ENCODE measurements around the gene DIS3L.
"Not testable (repeated sequence)": the region's sequence is repeated elsewhere in the genome, so short reads cannot be mapped to it uniquely, and the experiment has no call there.

DIS3L gene

DNA sequence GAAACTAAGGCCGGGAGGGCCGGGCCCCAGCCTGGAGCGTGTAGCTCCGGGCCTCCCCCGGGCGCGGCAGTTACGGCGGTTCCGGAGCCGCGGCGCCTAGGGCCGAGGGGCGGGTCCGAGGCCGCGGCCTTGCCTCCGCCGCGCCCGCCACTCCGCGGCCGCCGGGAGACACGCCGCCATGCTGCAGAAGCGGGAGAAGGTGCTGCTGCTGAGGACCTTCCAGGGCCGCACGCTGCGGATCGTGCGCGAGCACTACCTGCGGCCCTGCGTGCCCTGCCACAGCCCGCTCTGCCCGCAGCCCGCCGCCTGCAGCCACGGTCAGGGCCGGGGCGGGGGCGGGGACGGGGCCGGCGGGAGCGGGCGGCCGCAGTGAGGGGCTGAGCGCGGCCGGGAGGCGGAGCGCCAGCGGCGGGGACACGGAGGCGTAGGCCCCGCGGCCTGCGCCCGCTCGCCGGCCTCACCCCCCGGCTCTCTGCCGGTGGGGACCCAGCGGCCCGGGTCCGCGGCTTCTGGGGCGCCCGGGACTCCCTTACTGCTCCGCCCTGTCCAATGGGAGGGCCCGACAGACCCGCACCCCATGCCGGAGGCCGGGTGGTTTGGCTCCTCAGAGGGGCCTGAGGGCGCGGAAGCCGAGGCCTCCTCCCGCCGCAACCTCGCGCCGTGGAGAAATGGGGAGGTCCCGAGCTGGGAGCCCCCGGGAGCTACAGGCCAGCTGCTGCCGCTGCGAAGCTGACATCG is at the start of gene DIS3L:
TSS of gene DIS3L (plus strand) at position 150 of the 738 bp plus-strand sequence. CDS start at position 179, 29 bp downstream.
- DNase-seq (ENCODE audit: low spot score), result peak; percentile 2

DNA sequence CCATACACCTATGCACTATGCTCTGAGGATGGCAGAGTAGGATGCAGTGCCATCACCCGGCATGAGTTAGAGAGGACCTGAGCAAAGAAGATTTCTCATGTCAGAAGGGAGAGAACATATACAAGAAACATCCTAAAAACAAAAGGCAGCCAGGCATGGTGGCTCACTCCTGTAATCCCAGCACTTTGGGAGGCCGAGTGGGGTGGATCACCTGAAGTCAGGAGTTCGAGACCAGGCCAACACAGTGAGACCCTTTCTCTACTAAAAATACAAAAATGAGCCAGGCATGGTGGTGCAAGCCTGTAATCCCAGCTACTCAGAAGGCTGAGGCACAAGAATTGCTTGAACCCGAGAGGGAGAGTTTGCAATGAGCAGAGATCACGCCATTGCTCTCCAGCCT is 47.5 kb upstream of the DIS3L start:
- not testable (repeated sequence) for DNase-seq (ENCODE audit: low spot score)

DNA sequence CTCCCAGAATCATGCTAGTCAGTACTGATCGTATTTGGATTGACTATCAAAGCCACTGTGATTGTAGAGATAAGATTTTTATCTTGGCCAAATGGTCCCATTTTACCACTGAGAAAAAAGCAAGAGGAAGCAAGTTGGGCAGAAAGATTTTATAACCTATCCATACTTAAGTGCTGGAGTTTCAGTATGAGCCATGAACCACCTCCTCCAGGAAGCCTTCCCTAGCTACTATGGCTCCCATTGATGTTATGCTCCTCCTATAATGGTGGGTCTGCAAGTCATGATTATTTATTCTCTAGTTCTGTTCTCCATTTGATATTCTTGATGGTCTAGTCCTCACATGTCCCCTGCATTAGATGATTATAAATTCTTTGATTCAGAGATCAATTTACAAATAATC is 46.4 kb upstream of the DIS3L start:
- no peak for DNase-seq (ENCODE audit: low spot score)

DNA sequence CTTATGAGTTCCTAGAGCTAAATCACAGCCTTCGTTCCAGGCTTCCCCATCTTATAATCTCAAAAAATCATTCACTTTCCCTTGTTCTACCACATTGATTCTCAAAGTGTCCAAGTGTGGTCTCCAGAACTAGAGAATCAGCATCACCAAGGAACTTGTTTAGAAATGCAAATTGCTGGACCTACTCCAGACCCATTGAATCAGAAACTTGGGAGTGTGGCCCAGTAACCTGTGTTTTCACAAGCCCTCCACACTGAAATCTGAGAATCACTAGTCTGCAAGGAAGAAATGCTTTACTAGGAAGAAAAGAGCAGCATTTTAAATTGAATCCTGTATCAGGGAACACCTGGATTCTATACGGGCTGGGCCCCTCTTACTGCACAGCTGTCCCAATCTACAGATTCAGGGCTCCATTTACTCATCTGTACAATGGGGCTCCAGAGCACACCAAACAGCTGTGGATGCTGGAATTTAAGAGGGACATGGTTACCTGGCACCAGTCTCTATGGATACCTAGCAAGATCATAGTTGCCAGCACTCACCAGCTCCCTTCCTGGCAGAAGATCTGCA is 43.7 kb upstream of the DIS3L start:
- DNase-seq (ENCODE audit: low spot score), result no peak

DNA sequence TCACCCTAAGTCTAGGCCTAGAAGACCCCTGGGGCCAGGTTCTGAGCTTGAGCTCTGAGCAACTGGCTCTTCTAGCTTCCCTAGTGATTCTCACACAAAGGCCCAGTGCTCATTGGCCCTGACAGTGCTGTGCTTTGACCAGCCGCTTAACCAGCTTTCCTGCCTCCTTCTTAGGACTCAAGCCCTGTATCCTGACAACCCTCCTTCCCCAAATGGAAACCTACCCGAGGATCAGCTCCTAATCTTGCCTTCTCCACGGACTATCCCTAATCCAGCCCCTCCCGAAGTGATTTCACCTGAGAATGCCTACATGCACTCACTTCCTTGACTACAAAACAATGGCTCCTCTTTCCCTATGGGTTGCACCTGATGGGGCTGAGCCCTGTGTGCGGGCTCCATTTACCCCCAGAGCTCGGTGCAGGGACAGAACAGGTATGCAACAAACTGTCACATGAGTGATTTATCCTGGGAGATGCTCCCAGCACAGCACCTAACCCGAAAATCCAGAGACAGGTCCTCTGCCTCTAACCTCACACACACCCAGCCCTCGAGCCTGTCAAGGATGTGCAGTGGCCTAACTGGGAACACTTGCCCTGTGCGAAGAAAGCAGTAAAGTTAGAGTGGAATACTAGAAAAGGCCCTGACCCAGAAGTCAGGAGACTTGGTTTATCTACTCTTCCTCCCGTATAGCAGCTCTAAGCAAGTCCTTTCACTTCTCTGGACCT is 42.1 kb upstream of the DIS3L start:
- no peak for DNase-seq (ENCODE audit: low spot score)

DNA sequence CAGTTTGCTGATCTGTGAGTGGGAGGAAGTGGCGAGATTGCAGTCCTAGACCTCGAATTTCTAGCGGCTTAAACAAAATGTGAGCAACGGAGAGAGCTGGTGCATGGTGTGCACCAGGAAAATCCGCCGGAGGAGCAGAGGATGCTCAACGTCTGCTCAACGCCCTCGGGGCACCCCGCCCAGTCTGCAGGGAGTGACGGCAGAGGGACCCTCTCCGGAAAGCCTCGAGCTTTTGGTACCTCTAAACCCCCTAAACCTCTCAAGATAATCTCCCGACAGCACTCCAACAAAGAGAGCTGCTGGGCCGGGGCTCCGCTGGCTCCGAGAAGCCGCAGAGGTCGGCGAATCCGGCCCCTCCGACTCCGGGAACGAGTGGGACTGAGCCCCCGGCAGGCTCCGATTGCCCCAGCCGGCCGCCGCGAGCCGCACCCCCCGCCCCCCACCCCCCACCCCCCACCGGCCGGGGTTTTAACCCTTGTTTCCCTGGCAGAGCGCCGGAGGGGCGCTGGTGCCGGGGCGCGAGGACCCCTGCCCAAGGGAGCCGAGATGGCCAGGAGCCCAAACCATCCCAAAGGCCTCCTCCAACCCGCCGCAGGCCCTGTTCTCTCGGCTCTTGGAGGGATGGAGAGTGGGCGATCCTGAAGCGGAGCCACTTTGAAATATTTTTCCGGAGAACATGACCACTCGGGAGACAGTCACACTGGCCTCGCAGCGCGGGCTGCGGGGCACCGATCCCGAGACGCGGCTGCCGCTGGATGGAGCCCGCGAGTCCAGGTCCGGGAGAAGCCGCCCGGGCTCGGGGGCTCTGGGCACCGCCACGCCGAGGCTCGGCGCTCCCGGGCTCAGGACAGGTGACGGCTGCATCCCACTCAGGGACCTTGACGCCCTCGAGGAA is 41.3 kb upstream of the DIS3L start:
- no peak for DNase-seq (ENCODE audit: low spot score)

DNA sequence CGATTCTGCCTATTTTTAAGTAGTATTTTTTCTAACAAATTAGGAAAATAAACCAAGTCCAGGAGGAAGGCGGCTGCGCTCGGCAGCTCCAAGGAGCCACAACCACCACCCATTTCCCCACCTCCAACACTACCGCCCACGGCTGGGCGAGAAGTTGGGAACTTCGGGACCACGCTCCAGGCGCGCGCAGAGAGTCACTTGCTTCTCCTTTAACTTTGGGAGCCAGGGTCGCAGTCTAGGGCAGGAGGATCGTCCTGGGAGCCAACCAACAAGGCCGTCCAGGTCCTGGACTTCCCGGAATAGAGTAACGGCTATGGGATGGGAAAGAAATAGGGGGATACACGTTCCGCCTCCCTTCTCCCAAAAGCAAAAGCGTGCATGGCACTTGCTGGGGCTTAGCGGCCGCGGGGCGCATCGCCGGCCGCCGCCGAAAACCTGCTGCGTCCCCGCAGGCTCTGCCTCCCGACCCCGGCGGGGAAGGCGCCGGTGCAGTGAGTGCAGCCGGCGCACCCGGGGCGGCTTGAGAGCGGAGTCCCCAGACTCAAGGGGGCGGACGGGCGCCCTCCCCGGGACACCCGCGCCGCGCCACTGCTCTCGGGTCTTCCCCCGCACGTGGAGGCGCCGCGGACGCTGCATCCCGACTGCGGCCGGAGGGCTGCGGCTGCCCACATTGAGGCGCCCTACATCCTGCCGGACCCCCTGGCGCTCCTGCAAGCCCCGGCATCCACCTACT is 40.5 kb upstream of the DIS3L start:
- DNase-seq (ENCODE audit: low spot score), result no peak

DNA sequence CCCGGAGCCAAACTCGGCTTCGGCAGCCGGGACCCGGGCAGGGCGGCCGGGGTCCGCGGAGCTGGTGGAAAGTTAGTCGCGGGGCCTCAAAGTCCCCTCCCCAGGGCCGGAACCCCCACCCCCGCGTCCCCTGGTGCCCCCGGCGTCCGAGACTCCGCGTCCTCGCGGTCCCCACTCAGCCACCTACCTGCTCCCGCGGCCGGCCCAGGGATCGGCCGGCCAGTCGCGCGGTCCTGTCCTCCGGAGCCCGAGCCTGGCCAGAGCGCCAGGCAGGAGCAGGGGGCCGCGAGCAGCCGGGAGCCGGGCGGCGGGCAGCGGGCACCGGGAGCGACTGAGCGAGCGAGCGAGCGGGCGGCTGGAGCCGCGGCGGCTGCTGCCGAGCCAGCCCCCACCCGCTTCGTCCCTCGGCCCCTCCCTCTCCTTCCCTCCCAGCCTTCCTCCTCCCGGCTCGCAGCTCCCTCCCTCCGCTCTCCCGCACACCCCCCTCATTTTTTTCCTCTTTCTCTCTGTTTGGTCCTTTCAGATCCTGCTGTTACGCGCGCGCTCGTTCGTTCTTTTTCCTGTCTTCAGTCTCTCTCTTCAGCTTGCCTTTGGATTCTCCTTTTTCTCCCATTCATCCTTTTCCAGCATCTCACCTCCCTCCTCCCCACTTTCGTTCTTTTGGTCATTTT is 39.8 kb upstream of the DIS3L start, which contains the start of gene MEGF11:
TSS of gene MEGF11 (minus strand) at position 333 of the 671 bp plus-strand sequence. CDS start 125,347 bp downstream, outside the sequence.
- no peak for DNase-seq (ENCODE audit: low spot score)

DNA sequence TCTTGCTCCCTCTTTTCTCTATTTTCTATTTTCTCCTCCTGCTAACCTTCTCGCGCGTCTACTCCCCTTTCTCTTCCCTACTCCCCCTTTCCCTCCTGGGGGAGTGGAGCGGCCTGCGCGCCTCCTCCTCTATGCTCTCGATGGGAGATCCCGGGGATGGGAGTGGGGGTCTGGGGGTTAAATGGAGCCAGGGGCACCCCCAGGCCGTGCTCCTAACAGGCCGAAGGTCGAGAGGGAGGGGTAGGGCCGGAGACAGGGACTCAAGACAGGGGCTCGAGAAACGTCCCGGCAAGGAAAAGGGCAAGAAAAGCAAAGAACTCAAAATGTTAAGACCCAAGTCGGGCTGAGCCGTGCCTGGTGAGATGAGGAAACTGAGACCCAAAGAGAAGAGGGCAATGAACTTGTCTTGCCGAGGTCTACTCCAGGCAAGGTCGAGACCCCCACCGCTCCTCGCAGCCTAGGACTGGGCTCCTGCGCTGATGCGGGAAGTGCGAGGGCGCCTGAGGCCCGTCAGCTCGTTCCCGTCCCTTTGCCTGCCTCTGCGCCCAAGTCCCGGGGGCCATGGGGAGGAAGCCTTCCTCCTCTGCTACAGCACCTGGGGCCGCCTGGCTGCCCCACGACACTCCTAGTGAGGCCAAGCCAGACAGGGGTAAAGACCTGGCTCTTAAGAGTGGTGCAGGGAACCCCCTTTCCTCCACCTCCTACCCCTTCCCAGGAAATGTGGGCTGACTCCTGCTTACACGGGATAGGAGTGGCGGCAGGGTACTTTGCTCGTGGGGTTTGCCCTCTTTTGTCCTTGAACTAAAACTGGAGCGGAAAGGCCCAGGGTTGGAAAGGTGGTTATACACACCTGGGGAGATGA is 39.0 kb upstream of the DIS3L start:
- DNase-seq (ENCODE audit: low spot score), result no peak

DNA sequence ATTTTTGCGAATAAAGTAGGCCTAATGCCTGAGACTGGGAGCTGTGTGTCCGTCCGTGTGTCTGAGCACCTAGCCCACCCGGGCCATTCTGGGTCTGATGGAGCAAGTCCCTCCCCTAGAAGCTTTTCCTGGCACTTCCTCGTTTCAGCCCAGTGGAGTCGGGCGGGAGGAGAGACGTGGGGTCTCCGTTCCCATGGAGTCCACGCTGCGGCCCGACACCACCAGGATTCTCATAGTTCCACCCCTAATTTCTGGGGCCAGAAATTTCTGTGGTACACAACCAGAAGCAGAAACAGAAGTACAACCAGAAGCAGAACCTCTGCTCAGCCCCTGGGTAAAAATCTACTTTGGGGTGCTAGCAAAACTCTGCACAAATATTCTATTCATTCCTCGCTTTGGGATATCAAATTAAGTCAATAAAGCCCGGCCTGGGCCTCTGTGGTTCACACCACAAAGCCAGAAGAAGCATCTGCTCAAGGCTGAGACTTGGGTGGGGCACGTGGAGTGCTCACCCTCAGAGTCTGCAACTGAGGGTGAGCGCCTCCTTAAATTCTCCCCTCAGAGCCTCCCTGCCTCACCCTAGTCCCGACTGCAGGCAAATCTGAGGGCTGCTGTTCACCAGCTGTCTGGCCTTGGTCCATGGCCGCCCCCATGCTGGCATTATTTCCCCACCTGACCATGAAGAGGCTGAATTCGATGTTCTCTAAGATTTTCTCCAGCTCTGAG is 38.3 kb upstream of the DIS3L start:
- DNase-seq (ENCODE audit: low spot score), result no peak

DNA sequence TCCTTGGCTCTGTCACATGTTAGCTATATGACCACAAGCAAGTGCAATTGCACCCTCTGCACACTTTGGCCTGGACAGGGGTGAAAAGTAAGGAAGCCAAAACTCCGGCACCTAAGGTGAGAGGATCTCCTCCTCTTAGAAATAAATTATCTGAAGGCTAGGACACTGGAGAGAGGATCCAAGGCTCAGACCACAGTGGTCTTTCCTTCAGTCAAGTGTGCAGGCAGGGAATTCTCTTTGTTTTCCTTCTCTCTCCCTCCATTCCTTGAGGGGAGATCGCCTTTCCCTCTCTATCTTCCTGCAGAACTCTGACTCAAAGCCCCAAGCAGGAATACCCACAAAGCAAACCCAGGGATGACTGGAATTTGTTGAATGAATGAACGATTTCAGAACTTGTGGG is 36.7 kb upstream of the DIS3L start:
- DNase-seq (ENCODE audit: low spot score), result no peak

DNA sequence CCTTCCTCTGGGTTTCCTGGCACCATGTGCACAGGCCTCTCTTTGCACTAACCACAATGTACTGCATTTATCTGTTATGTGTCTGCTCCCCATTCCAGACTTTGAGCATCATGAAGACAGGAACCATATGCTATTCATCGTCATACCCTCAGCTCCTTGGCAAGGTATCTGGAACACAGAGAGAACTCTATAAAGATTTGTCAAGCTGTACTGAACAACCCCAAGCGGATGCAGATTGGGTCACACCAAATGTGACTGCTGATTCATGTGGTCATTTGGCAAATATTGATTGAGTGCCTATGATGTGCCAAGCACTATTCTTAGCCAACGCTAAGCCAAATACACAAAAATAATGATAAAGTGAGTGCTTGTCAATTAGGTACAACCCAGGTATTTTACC is 32.3 kb upstream of the DIS3L start:
- DNase-seq (ENCODE audit: low spot score), result no peak

DNA sequence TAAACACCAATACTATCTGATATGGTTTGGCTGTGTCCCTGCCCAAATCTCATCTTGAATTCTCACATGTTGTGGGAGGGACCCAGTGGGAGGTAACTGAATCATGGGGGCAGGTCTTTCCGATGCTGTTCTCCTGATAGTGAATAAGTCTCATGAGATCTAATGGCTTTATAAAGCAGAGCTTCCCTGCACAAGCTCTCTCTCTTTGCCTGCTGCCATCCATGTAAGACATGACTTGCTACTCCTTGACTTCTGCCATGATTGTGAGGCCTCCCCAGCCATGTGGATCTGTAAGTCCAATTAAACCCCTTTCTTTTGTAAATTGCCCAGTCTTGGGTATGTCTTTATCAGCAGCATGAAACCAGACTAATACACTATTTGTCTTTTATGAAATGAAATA is 30.5 kb upstream of the DIS3L start:
- DNase-seq (ENCODE audit: low spot score), result not testable (repeated sequence)

DNA sequence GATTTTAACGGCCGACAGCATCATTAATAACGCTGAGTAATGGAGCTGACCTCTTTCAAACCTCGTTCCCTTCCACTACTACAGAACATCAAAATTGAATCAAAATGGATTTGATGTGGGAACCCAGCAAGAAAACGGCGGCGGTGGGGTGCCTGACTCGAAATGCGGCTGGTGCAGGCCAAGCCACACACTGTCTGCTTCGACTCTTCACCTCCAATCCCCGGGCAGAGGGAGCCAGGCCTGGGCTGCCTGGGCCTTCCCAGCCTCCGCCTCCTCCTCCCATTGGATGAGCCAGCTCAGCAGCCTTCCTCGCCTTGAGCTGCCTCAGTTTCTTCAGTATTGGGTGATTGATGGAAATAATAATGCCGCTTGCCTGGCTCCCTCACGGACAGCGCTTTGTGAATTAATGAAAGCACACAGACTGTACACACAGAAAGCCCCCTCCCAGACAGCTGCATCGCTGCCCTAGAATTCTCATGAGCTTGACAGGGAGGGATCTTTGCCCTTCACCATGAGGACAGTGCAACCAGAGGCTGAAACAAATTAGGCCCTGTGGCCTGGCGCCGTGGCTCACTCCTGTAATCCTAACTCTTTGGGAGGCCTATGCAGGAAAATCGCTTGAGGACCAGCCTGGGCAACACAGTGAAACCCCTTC is 28.4 kb upstream of the DIS3L start:
- DNase-seq (ENCODE audit: low spot score), result no peak

DNA sequence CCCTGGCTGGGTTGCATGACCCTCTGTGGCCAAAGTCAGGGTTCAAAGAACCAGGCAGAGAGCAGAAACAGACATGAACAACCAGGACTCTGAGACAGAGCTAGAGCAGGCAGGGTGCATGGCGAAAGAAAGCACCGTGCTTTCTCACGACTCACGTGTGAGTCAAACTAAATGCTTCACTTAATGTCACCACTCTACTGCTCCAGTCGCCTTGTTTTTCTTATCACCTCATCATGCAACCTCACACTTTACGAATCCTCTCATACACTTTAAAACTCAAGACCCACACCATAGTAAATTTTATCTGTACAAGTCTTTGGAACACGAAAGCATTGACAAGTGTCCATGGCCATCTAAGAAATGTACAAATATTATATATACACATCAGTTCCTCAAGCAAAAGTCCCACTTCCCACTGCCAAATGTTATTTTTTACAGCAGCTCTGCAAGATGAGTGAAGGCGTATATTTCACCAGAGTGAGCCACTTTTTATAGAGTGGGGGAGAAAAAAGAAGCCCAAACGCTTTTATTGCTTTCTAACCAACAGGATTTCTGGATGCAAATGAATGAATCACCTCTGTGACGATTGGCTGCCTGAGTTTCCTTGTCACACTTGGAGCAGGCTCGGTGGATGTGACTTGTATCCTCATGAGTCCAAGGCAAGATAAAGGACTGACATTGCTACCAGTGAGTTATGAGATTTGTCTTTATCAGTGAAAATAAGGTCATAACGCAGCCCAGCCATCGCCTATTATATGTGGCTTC is 23.9 kb upstream of the DIS3L start:
- peak; percentile 69 for DNase-seq (ENCODE audit: low spot score)

DNA sequence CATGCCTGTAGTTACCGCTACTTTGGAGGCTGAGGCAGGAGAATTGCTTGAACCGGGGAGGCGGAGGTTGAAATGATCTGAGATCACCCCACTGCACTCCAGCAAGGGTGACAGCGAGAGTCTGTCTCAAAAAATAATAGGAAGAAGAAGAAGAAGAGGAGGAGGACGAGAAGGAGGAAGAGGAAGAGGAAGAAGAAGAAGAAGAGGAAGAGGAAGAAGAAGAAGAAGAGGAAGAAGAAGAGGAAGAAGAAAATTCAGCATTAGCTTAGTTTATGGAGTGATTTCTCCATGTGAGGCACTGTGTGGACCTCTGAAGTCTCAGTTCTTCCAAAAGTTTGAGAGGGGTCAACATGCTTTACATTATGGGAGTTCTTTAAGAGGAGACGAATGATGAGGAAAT is 22.4 kb upstream of the DIS3L start:
- no peak for DNase-seq (ENCODE audit: low spot score)

DNA sequence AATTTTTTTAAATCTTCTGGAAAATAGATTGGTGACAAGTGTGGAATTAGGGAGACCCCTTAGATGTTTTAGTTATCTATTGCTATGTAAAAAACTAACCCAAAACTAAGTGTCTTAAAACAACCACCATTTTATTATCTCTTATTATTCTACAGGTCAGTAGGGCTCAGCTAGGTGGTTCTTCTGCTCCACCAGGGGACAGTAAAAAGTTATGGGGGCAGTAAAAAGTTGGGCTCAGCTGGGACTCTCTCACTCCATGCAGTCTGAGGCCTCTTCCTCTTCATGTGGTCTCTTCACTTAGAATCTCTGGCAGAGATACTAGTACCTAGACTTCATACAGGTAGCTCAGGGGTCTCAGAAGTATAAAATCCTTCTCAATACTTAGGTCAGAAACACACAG is 18.0 kb upstream of the DIS3L start:
- DNase-seq (ENCODE audit: low spot score), result no peak

DNA sequence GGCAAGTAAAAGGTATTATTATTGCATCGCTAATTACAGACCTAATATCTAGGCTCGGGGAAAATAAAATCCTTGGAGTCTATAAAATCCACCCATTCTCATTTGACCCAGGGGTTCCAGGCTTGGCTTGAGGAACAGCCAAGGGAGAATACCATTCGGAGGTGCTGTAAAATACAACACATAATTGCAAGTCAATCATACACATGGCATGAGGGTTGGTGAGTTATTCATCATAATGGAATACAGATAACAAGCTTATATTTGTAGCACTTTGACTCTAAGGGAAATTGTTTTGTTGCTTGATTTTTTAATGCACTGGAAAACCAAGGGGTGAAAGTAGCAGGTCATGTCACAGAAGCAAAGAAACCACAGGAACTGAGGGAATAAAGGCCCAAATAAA is 16.8 kb upstream of the DIS3L start:
- no peak for DNase-seq (ENCODE audit: low spot score)

Measured in COLO829 (cell line).